Activated CD8-positive, alpha-beta memory T cell treated with anti-CD3 and anti-CD28 coated beads, Interleukin-2, amount 50 U/mL, for 4 hours (primary cell): ENCODE data around the gene PDZRN3.

Source experiments
- DNase-seq: peaks from one replicate; pipeline ENCODE4 v3.0.0-alpha.2; 2020

Gene PDZRN3

DNA sequence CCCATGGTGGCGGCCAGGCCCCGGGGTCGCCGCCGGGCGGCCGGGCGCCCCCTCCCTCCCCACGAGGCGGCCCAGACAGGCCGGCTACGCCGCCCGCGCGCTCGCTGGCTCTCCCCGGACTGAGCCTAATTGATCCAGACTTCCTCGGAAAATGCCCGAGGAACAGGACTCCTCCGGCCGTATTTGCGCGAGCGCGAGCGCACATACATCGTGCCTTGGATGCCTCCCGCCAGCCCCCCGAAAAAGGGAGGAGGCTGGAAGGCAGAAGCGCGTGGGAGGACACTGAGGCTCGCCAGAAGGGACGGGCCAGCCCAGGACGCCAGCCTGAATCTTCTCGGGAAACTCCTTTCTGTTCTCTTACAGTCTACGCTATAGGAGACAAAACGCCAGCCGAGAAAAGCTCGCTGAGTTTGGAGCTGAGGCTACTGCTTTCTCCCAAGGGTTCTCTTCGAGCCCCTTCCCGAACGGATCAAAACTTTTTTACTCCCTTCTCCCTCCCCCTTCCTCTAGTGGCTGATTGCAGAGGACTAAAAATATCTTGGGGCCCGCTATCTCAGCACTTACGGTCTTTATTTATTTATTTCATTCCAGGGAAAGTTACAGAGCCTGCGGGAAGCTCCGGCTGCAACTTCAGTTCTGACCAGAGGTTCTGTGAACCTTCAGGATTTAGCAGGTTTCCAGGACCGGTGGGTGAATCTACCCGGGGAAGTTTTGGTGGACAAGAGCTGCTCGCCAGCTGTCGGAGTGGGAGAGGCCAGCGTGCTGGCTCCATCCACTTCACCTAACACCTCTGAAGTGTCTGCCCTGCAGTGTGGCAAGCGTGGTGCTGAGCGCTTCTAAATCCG, at the start of gene PDZRN3:
Gene PDZRN3, minus strand, starts transcription at position 121 of the 845 bp plus-strand sequence.
- DNase-seq: no peak

DNA sequence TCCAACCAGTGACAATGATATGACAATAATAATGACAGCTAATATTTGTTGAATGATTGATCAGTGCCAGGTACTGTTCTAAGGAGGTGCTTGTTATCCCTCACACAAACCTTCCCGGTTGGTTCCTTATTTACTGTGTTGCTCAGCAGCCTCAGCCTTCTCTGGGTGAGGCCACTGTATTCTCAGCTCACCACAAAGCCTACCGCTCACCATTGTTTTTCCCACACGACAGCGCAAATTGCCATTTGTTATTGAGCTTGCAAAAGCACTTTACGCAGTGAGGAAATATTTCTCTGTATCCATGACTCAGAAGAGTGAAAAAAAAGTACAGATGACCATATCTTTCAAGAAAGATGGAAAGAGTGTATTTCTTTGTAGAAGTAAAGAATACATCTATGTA, 49.5 kb upstream of the PDZRN3 start:
- DNase-seq: no peak

DNA sequence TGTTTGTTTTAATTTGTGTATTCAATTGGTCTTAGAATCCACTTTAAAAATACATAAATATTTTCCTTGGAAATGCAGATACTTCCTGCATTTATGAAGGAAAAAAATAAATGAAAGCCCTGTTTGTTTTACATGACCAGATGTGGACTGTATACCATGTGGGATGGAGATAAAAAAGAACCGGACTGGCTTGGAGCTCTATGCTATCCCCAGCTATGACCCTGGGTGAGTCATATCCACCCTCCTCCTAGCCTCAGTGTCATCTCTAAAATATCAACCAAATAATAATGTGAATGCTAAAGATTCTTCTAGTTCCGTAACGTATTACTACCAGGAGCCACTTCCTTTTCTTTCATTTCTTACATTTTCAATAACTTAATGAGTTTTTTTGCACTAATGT, 44.5 kb upstream of the PDZRN3 start:
- DNase-seq: no peak

DNA sequence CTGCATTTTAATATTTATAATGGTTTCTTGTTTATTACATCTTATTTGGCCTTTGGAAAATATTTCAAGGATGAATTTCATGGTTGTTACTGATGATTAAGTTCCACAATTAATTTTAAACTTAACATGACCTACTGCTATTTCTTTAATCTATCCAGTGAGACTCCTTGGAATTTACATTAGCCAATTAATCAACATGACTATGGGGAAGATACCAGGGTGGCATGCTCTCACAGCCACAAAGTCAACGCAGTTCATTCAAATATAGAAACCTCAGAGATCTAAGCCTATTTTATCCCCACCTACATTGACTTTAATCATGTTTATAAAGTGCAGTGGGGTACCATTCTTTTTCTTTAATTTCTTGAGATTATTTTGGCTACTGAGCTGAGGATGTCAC, 43.6 kb upstream of the PDZRN3 start:
- no peak for DNase-seq

DNA sequence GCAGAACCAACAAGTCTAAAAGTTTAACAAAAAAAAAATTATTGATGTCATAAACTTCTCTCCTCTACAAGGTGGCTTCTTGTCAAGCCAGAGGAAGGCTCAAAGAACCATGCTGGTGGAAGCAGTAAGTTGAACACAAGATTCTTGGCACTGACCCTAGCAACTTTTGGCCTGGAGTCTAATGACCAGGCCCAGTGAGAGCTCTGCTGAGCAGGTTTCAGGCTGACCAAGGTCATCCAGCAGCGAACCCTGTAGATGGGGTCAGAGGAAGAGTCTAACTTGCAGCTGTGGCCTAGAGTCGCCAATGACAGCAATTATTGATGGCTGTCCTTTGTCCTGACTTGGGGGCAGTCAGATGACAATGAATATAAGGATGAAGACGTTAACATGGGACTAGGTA, 43.1 kb upstream of the PDZRN3 start:
- DNase-seq: no peak

DNA sequence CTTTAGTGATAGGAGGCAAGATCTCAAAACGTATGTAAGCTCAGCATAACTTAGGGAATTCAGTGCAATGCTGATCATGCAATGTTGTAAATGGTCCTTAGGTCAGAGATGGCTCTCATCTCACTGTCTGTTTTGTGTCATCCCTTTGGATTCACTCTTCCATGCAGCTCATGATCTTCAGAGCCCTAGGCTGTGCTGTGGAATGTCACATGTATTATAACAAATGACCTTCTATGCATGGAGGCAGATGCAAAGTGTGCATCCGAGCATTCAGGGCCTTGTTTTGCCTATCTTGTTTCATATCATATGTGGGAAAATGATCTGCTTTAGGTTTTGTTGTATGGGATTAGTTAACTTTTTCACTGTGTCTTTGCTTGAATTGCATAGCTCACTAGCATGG, 40.5 kb upstream of the PDZRN3 start:
- DNase-seq: no peak

DNA sequence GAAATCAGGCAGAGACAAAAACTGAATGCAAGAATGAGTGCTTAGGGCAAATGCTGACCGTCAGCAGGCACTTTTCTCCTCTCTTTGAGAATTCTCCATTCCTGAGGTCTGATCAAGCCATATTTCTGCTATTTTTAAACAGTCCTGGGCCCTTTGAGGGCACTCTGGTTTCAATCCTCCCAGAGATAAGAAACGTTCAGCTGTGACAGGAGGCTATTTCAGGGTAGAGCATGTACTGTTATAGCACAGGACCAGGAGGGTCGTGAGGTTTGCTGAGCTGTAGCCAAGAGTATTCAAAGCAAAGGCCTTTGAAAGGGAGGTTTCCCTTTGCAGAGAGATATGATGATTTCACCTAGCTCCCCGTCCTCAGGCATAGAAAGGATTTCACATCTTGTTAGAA, 39.6 kb upstream of the PDZRN3 start:
- DNase-seq: no peak

DNA sequence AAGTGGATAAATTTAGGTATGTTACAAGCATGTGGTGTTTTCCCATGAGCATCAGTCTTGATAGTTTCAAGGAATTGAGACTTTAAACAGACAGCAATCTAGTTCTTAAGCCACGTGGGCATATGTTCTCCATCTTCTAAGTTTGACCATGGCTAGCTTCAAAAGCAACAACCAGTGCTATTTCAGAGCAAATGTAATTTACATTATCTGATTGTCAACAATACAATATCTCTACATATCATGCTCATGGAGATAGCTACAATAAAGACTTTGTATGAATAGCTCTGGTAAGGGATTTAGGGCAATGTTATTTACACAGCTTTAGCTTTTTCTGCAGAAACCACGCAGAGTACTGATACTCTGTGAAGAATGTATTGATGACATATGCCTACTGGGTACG, 38.8 kb upstream of the PDZRN3 start:
- DNase-seq: no peak

DNA sequence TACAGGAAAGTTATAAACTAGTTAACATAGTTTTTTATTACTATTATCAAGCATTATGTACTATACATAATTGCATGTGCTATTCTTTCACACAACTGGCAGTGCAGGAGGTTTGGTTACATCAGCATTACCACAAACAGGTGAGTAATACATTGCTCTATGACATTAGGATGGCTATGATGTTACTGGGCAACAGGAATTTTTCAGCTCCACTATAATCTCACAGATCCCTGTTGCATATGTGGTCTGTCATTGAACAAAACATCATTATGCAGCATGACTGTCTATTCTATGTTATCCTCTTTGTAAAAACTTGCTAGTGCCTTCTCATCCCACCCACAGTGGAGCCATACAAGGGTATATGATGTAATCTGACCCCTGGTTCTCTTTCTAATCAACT, 36.5 kb upstream of the PDZRN3 start:
- no peak for DNase-seq

DNA sequence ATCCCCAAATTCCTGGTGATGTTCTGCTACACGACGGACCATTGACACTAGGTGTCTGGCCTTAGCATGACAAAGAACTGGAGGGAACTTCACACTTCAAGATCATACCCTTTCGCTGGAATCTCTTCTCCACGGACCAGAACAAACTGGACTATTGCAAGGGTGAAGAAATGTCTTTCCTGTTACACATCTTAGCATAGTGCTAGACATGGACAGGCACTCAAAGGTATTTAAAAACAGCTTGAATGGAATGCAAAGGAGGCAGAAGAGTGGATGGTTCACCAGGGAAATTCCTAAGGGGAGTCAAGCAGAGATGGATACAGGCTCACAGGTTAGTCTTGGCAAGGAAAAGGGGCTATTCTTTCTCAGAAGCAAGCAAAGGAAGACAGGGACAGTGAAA, 33.5 kb upstream of the PDZRN3 start:
- DNase-seq: no peak

DNA sequence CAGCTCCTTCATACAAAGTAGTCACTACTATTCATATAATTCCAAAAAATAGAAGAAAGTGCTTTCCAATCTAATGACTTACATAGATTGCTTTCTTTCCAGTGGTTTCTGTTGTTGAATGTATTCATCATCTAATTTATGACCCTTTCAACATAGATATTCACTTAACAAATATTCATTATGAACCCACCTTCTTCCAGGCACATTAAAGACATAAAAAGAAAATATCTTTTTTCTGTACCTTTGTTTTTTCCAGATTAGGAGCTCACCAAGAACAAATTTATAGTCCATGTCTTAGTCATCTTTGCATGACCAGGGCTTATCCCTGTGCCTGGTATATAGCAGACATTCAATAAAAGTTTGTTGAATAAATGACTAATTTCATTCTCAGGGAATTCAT, 32.4 kb upstream of the PDZRN3 start:
- DNase-seq: no peak

DNA sequence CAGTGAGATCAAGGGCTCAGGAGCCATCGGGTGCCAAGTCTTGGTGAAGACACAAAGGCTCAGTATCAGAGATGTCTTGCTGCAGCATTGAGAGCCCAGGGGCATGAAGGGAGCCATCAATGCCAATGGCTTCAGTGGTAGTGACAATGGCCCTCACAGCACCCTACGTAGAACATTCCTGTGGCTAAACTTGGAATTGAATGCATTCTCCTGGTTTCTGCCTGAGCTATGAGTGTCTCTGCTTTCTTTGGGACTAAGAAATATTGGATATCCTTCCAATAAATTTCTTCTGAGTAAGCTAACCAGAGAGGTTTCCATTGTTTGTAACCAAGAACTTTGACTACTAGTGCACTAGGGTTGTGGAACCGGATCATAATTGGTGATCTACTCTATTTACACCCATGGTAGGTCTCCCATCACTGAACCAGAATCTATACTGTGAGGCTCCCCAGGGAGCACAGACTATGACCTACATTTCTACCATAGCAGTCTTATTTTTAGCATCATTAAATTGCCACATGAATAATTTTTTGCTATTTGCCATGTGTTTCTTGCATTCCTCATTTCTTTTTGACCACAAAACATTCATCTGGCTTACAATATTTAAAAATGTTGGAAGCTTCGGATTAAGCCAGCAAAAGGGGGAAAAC, 31.6 kb upstream of the PDZRN3 start:
- no peak for DNase-seq

DNA sequence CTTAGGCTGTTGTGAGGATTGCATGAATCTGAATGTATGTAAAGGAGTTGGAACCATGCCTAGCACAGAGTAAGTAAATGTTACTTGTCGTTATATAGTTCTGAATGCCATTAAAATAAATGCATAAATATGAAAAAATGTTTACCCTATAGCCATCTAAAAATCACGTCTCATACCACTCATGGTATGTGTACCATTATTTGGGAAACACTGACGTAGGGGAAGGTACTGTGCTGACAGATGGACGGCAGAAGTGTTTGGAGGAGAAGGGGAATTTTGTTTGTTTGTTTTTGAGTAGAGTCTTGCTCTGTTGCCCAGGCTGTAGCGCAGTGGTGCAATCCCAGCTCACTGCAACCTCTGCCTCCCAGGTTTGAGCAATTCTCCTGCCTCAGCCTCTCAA, 30.5 kb upstream of the PDZRN3 start:
- DNase-seq: no peak

DNA sequence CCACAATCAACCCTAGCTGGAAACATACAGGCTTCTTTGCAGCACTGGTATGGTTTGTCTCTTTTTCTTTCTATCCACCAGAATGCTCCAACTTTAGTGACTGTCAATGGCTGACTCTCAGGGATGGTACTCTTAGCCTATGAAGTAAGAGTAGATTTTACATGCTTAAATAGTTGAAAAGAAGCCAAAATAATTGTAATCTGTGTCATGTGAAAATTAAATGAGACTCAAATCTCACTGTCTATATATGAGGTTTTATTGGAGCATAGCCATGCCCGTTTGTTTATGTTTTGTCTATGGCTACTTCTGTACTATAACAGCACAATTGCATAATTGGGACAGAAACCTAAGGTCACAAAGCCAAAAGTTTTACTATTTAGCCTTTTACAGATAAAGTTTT, 29.1 kb upstream of the PDZRN3 start:
- DNase-seq: no peak

DNA sequence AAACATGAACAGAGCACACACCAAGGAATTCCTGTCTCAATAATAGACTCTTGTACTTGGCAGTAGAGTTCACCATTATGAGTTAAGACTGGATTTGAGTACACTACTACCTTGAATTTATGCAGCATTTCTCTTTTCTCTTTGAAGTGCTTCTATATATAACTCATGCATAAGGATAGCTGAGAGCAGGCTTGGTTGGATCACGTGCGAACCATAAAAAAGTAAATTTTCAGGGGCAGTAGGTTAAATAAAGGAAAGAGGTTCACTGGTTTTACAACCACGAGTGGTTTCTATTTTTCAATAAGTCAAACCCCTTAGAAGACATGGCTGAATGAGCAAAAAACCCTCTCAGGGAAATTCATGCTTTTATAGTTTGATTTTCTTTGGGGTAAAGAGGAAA, 28.6 kb upstream of the PDZRN3 start:
- DNase-seq: no peak

DNA sequence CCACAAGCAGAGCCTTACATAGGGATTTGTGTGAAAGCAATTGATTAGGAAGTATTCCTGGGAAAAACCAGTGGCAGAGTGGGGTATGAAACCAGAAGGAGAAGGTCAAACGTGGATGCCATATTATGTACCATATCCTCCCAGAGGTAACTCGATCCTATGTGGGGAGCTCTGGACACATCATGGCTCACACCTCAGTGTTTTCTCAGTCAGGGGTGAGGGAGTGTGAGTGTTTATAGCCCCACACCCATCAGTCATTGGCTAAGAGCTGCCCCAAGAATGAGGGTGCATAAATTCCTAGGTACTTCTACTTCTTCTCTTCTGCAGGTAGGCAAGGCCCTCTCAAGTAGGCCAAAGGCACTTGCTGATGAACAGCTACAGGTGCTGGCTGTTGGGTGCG, 28.2 kb upstream of the PDZRN3 start:
- DNase-seq: no peak

DNA sequence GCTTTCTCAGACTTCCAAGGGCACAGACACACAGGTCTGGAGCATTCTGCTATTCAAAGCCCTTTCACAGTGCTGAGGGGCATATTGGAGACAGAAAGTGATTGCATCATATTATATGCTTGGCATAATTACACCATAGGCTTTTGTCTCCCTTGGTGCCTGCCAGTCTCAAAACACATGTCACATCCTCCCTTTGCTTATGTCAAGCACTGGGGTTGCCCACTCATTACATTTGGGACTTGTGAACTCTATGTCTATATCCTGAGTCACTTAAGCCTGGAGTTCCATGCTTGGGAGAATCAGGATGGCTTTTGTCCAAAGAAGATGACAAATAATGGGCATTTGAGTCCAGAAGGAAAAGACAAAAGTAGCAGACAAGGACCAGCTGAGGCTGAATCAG, 12.3 kb upstream of the PDZRN3 start:
- no peak for DNase-seq

DNA sequence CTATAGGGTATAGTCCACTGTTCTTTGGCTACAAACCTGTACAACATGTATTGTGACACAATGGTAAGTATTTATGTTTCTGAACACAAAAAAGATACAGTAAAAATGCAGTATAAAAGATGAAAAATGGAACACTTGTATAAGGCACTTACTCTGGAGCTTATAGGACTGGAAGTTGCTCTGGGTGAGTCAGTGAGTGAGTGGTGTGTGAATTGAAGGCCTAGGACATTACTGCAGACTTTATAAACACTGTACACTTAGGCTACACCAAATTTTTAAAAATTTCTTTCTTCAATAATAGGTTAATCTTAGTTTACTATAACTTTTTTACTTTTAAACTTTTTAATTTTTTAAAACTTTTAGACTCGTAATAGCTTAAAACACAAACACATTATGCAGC, 10.5 kb upstream of the PDZRN3 start:
- no peak for DNase-seq

DNA sequence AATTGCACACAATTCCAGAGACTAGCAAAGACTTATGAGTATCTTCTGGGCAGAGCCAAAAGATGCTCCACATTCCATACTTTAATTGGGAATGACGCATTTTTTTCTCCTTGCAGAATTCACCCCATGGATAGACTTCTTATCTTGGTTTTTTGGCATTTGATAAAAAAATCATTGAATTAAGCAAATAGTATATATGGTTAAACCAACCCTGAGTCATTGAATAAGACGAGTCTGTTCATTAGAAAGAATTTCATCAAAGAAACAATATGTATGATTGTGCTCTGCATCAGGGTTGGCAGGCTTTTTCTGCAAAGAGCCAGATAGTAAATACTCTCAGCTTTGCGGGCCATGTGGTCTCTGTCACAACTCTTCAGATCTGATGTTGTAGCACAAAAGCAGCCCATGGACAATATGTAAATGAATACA, 9.2 kb upstream of the PDZRN3 start:
- DNase-seq: no peak

DNA sequence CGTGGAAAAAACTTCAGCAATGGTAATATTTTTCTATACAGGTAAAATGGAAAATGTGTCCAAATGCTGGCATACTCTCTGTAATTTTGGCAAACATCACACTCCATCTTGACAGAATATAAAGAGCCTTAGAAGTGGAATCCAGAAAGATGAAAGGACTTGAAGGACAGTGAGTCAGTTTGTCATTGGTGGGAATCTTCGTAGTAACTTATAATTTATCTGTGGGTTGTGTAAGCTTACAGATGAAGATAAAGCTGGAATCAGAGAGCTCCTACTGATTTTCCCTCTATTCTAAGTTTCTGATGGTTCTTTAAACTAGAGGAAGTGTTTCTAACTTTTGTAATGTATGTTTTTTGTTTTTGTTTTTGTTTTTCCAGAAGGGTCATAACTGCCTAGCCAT, 8.7 kb upstream of the PDZRN3 start:
- no peak for DNase-seq

DNA sequence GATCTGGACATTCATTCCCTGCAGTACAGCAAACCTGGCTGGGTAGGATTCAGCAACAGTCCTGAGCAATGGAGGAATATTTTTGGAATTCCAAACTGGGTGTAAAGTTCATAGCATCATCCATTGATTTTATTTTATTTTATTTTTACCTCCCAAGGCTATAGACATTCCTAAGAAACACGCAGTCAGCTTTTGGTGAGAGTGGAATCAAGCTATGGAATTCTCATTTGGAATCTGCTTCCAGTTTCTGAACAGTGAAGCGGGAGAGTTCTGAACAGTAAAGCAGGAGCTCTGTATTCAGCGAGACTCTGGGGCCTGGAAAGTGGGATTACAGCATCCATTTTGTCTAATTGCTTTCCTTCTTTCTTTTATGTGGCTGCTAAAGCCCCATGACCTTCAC, 1.4 kb upstream of the PDZRN3 start:
- DNase-seq: no peak

DNA sequence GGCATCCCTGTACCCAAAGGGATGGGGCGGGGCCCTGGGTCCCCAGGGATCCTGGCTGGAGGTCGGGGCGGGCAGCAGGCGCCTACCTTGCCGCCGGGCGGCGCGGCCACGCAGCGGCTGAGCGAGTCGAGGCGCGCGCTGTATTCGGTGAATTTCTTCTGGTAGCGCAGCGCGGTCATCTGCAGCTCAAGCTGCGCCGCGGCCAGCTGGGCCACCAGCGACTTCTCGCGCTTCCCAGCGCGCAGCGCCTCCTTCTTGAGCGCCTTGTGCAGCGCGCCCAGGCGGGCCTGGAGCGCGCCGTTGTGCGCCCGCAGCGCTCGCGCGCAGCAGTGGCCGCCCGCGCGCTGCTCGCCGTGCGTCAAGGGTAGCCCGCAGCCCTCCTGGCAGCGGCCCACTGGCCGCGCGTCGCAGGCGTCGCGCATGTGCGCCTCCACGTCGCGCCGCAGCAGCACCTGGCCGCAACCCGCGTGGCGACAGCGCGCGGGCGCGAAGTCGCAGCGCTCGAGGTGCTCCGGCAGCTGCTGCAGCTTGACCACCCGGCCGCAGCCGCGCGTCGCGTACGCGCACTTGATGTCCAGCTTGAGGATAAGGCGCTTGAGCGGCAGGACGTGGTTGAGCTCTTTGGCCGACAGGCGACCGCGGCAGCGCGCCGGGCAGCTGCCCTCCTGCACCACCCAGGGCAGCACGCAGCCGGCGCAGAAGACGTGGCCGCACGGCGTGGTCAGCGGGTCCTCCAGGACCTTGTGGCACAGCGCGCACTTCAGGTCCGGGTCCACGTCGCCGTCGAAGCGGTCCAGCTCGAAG, 522 bp downstream of the PDZRN3 start:
- no peak for DNase-seq

DNA sequence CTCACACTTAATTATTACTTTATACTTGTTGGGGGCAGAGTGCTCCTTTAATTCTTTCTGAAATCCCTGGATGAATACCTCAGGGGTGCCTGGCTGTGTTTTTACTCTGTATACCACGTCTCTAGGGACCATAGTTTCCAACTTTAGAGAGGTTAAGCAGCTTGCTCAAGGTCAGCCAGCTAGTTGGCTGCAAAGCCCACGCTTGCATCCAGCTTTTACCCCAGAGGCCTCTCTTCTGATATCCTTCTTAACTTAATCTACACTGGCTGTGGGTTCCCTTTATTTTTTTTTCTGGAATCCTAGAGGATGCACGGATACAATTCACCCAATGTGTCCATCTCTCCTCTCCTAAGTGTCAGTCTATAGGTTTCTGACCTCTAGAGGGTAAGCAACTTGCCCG, 1.4 kb downstream of the PDZRN3 start:
- DNase-seq: no peak
